PFSK-1 (cell line): ENCODE results near the gene MYOT.

Experiments used
- FOXP2 ChIP-seq: optimal IDR thresholded peaks from 2 replicates; pipeline ENCODE3; 2011; ENCODE audit warnings: borderline replicate concordance, control low read depth, inconsistent platforms; ENCODE audit not compliant: insufficient read depth; ENCODE audit errors: extremely low read length, extremely low read depth
- POLR2AphosphoS5 ChIP-seq: IDR thresholded peaks from 2 replicates; pipeline ENCODE4 v1.6.1; 2012; ENCODE audit warnings: low read depth, mild to moderate bottlenecking, control low read depth, low read length, moderate library complexity
- SIN3A ChIP-seq: IDR thresholded peaks from 2 replicates; pipeline ENCODE4 v1.6.1; 2012; ENCODE audit warnings: mild to moderate bottlenecking, low read length, moderate library complexity, borderline replicate concordance; ENCODE audit not compliant: insufficient read depth
- TAF1 ChIP-seq: IDR thresholded peaks from 2 replicates; pipeline ENCODE4 v1.6.1; 2012; ENCODE audit warnings: low read length, control low read depth, borderline replicate concordance; ENCODE audit not compliant: insufficient read depth
- TF ChIP-seq, protein P1 (sequence below), 2 experiments: IDR thresholded peaks; 2 replicates each; pipeline versions ENCODE4 v1.6.1 to v1.8.0; 2011 to 2012; ENCODE audit warnings: low read depth in 2 of 2, low read length in 2 of 2, control low read depth in 1 of 2, inconsistent platforms in 1 of 2, mild to moderate bottlenecking in 1 of 2, moderate library complexity in 1 of 2; ENCODE audit not compliant: insufficient read depth in 1 of 2

MYOT gene

DNA sequence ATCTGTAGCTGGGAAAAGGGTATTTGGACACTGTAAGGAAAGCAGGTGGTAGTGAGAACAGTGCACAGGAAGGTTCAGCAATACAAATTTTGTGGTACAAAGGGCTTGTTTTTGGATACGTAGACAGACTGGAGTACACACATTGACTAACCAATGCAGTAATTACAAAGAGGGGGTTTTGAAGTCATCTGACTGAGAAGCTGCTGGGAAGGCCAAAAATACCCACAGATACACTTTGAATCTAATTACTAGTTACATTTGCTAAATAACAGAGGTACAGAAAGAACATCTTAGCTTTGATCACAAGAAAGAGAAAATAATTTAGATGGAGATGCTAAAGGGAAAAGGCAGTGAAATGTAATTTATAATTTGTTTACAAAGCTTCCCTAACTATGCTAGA is 67.5 kb downstream of the MYOT start:
- TF ChIP-seq POLR2AphosphoS5, result no peak
- TF ChIP-seq, protein P1, sequence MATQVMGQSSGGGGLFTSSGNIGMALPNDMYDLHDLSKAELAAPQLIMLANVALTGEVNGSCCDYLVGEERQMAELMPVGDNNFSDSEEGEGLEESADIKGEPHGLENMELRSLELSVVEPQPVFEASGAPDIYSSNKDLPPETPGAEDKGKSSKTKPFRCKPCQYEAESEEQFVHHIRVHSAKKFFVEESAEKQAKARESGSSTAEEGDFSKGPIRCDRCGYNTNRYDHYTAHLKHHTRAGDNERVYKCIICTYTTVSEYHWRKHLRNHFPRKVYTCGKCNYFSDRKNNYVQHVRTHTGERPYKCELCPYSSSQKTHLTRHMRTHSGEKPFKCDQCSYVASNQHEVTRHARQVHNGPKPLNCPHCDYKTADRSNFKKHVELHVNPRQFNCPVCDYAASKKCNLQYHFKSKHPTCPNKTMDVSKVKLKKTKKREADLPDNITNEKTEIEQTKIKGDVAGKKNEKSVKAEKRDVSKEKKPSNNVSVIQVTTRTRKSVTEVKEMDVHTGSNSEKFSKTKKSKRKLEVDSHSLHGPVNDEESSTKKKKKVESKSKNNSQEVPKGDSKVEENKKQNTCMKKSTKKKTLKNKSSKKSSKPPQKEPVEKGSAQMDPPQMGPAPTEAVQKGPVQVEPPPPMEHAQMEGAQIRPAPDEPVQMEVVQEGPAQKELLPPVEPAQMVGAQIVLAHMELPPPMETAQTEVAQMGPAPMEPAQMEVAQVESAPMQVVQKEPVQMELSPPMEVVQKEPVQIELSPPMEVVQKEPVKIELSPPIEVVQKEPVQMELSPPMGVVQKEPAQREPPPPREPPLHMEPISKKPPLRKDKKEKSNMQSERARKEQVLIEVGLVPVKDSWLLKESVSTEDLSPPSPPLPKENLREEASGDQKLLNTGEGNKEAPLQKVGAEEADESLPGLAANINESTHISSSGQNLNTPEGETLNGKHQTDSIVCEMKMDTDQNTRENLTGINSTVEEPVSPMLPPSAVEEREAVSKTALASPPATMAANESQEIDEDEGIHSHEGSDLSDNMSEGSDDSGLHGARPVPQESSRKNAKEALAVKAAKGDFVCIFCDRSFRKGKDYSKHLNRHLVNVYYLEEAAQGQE (IDR thresholded peaks at IDR 0.05; ENCODE audit: insufficient read depth in 1 of 2, low read depth in 2 of 2, low read length in 2 of 2), result no peak
- TF ChIP-seq SIN3A, result no peak
- TF ChIP-seq TAF1, result no peak
- no peak for TF ChIP-seq FOXP2

DNA sequence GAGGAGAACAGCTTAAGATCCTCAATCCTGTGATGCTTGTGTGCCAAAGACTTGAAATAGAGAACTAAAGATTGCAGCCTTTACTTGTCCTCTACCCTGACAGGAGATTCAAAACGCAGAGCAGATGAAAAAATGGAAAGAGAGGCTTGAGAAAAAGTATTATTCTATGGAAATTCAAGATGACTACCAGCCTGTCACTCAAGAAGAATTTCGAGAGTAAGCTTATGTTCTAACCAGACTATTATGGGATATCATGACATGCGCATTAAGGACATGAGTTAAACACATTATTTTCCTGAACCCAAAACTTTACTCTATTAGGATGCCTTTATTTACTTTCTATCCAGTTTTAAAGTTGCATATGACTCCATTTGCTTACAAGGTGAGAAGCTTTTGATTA is 68.0 kb downstream of the MYOT start:
- TF ChIP-seq TAF1 (no peak), POLR2AphosphoS5 (no peak), FOXP2 (no peak), SIN3A (no peak)
- TF ChIP-seq, protein P1 (IDR thresholded peaks at IDR 0.05; ENCODE audit: insufficient read depth in 1 of 2, low read depth in 2 of 2, low read length in 2 of 2), result no peak
